IMR-90 (cell line): ENCODE data around the gene CPTP. TPM values are rescaled to one million over a fixed set of nuclear protein-coding genes. Genes with fewer than 3 reads are reported as not detected.

Experiments
- ATAC-seq: fragments of 200-7000 bp; cut with Tn5 transposase; 2 replicates; pipeline ENCODE4 v1.9.1; 2020; ENCODE audit warnings: low read depth, mild to moderate bottlenecking, moderate library complexity
- BruUV-seq: library from RNA; stranded (reverse); fragments of 400-500 nt; replicated peaks from 2 replicates; lab custom pipeline; 2021; lab: Mats Ljungman, UMichigan
- CTCF ChIA-PET: fragments of 300-600 bp; formaldehyde crosslinking; extraction: SDS; loops from one replicate; lab custom pipeline; 2021; ENCODE audit warnings: antibody characterized with exemption; lab: Yijun Ruan, JAX
- POLR2A ChIA-PET: fragments of 300-600 bp; sonication (Branson Sonifier 250); formaldehyde crosslinking; loops from one replicate; lab custom pipeline; 2022; ENCODE audit warnings: antibody characterized with exemption; ENCODE audit not compliant: unreplicated experiment; lab: Charles Lee
- DNase-seq: peaks from one replicate; pipeline ENCODE4 v3.0.0; 2013
- H2AFZ ChIP-seq: replicated peaks from 2 replicates; pipeline ENCODE3; 2013; ENCODE audit warnings: low read length, mild to moderate bottlenecking; ENCODE audit not compliant: poor library complexity
- H2AK5ac ChIP-seq: 2 replicates; pipeline ENCODE4 v1.6.1; 2013; ENCODE audit warnings: low read depth, low read length, inconsistent platforms
- H2AK9ac ChIP-seq: replicated peaks from 2 replicates; pipeline ENCODE3; 2013; ENCODE audit warnings: mild to moderate bottlenecking, low read depth, low read length, moderate library complexity; ENCODE audit not compliant: poor library complexity
- H2BK120ac ChIP-seq: 2 replicates; pipeline ENCODE4 v1.6.1; 2013; ENCODE audit warnings: low read depth, low read length, inconsistent platforms
- H2BK15ac ChIP-seq: 3 replicates; pipeline ENCODE4 v1.6.1; 2013; ENCODE audit warnings: low read depth, low read length, inconsistent platforms
- H2BK20ac ChIP-seq: 2 replicates; pipeline ENCODE4 v1.6.1; 2013; ENCODE audit warnings: low read depth, mild to moderate bottlenecking, inconsistent platforms, low read length, moderate library complexity
- H2BK5ac ChIP-seq: 2 replicates; pipeline ENCODE4 v1.6.1; 2013; ENCODE audit warnings: mild to moderate bottlenecking, low read depth, low read length, inconsistent platforms; ENCODE audit not compliant: poor library complexity, severe bottlenecking
- H3K14ac ChIP-seq: replicated peaks from 2 replicates; pipeline ENCODE4 v1.6.1; 2013; ENCODE audit warnings: low read depth, low read length, inconsistent platforms
- H3K18ac ChIP-seq: 2 replicates; pipeline ENCODE4 v1.6.1; 2013; ENCODE audit warnings: low read depth, low read length, control low read depth
- H3K23ac ChIP-seq: 2 replicates; pipeline ENCODE4 v1.6.1; 2013; ENCODE audit warnings: low read depth, low read length, inconsistent platforms
- H3K27ac ChIP-seq: 2 replicates; pipeline ENCODE4 v1.5.1; 2013; ENCODE audit warnings: mild to moderate bottlenecking, control low read depth, low read length; ENCODE audit not compliant: insufficient read depth
- H3K27me3 ChIP-seq: 2 replicates; pipeline ENCODE4 v1.6.1; 2013; ENCODE audit warnings: low read length; ENCODE audit not compliant: control insufficient read depth, insufficient read depth
- H3K36me3 ChIP-seq: 2 replicates; pipeline ENCODE4 v1.6.1; 2013; ENCODE audit warnings: low read length, mixed read lengths; ENCODE audit not compliant: control insufficient read depth, insufficient read depth
- H3K4ac ChIP-seq: 2 replicates; pipeline ENCODE4 v1.6.1; 2013; ENCODE audit warnings: low read depth, low read length, inconsistent platforms
- H3K4me1 ChIP-seq: 2 replicates; pipeline ENCODE4 v1.6.1; 2013; ENCODE audit warnings: low read length, mixed read lengths; ENCODE audit not compliant: control insufficient read depth, insufficient read depth
- H3K4me2 ChIP-seq: 2 replicates; pipeline ENCODE4 v1.6.1; 2013; ENCODE audit warnings: low read depth, mild to moderate bottlenecking, control low read depth, low read length, moderate library complexity
- H3K4me3 ChIP-seq: 2 replicates; pipeline ENCODE4 v1.5.1; 2013; ENCODE audit warnings: low read depth, mild to moderate bottlenecking, control low read depth, low read length, moderate library complexity; ENCODE audit not compliant: insufficient read depth
- H3K56ac ChIP-seq: 2 replicates; pipeline ENCODE4 v1.6.1; 2013; ENCODE audit warnings: low read length, inconsistent platforms; ENCODE audit not compliant: insufficient read depth; ENCODE audit errors: extremely low read depth
- H3K79me1 ChIP-seq, 2 experiments: 2 replicates each; pipeline ENCODE4 v1.6.1; 2013; ENCODE audit warnings: low read length in 2 of 2, inconsistent platforms in 1 of 2, low read depth in 1 of 2
- H3K9ac ChIP-seq: 2 replicates; pipeline ENCODE4 v1.6.1; 2013; ENCODE audit warnings: low read depth, low read length, control low read depth
- H3K9me1 ChIP-seq: 2 replicates; pipeline ENCODE4 v1.6.1; 2013; ENCODE audit warnings: low read length, inconsistent platforms; ENCODE audit not compliant: insufficient read depth
- H3K9me3 ChIP-seq: 2 replicates; pipeline ENCODE4 v1.6.1; 2013; ENCODE audit warnings: low read length; ENCODE audit not compliant: control insufficient read depth, insufficient read depth
- H4K20me1 ChIP-seq: 2 replicates; pipeline ENCODE4 v1.6.1; 2013; ENCODE audit warnings: low read length, inconsistent platforms; ENCODE audit not compliant: insufficient read depth
- H4K5ac ChIP-seq: 2 replicates; pipeline ENCODE4 v1.6.1; 2013; ENCODE audit warnings: mild to moderate bottlenecking, low read depth, low read length, control low read depth
- H4K8ac ChIP-seq, 2 experiments: 2 replicates each; pipeline ENCODE4 v1.6.1; 2013; ENCODE audit warnings: low read depth in 2 of 2, low read length in 2 of 2, control low read depth in 1 of 2, inconsistent platforms in 1 of 2
- H4K91ac ChIP-seq: 2 replicates; pipeline ENCODE4 v1.6.1; 2013; ENCODE audit warnings: low read depth, low read length, inconsistent platforms; ENCODE audit not compliant: insufficient read depth
- MAFK ChIP-seq: IDR thresholded peaks from 2 replicates; pipeline ENCODE4 v1.6.1; 2012; ENCODE audit warnings: low read depth, low read length, improper control_type of control experiment
- RCOR1 ChIP-seq: IDR thresholded peaks from 2 replicates; pipeline ENCODE4 v1.6.1; 2012; ENCODE audit warnings: mild to moderate bottlenecking, low read length, improper control_type of control experiment; ENCODE audit not compliant: insufficient replicate concordance
- WGBS, 2 experiments: methylation state at CpG; one replicate each; pipeline versions ENCODE4 v1.1.5 to v1.1.7; 2013; ENCODE audit warnings: missing lambda C conversion rate in 2 of 2; ENCODE audit not compliant: insufficient read length in 1 of 2; ENCODE audit errors: extremely low coverage in 2 of 2; 5-methylcytosine and 5-hydroxymethylcytosine counted together
- dilution Hi-C: fragments of 300-500 bp; cut with HindIII; formaldehyde crosslinking; loops from one replicate; pipeline ENCODE4 v1.14.3; 2018; ENCODE audit warnings: low sequenced_read_pairs; ENCODE audit not compliant: unreplicated experiment
- in situ Hi-C: fragments of 300-500 bp; cut with MboI; formaldehyde crosslinking; loops from 3 replicates; pipeline ENCODE4 v1.14.3; 2019; ENCODE audit warnings: low sequenced_read_pairs, inconsistent platforms, mixed read lengths
- intact Hi-C: fragments of 100-400 bp; cut with micrococcal nuclease; formaldehyde crosslinking; loops from 2 replicates; pipeline ENCODE4 v1.10.0; 2022
- polyA plus RNA-seq, 3 experiments: library from polyadenylated mRNA; depleted of rRNA; stranded (reverse); fragments of >200 nt; gene quantifications; 2 replicates each; pipeline ENCODE4 v1.2.3, GENCODE V29; 2012; ENCODE audit warnings: low replicate concordance in 1 of 3
- total RNA-seq: library from RNA; depleted of rRNA; stranded (reverse); fragments of >200 nt; gene quantifications from 2 replicates; pipeline ENCODE4 v1.2.3, GENCODE V29; 2012

CPTP gene
- total and polyA plus RNA-seq, 2 of the 4 experiments (the other 2 are of a cell fraction) = 2.7 to 12.1 TPM

- CTCF ChIA-PET = no interaction called here
- peaks cover 39% of the 10 kb centered on the region for H4K20me1 ChIP-seq
- peak overlapping the region; percentile 96 for H3K27ac ChIP-seq
- peak overlapping the region; percentile 49 for H3K18ac ChIP-seq
- H3K4me2 ChIP-seq = peak overlapping the region; percentile 93
- H3K23ac ChIP-seq = peak overlapping the region; percentile 98
- peak overlapping the region; percentile 92 for H3K9ac ChIP-seq
- 0% methylated on average over 9 of the region's 18 CpGs; no CpG with 5 or more reads in 1 of the 2 experiments for WGBS, 2 experiments
- no peaks in the 10 kb centered on the region for H3K9me3 ChIP-seq
- peak overlapping the region; percentile 74 for H3K4me3 ChIP-seq
- H4K8ac ChIP-seq = peak overlapping the region; percentile 62 to 92
- DNase-seq (peak; percentile 20), ATAC-seq (peak; percentile 1)
- H2BK15ac ChIP-seq = peak overlapping the region; percentile 49; the same call in 1 of the 3 replicates
- peak overlapping the region; percentile 96 for H2BK5ac ChIP-seq
- peaks cover 4 to 25% of the 10 kb centered on the region in 2 experiments; a peak in 3 of 4 replicates for H3K79me1 ChIP-seq
- H2AFZ ChIP-seq = peak overlapping the region; percentile 85
- H4K5ac ChIP-seq = peak overlapping the region; percentile 65
- intact Hi-C loops = loop anchor here (2.0 to 5.0 kb wide), 2 partner anchors 15 to 51 kb away; partner anchors contain the start of genes ACAP3 and PUSL1
- in situ Hi-C loops = no loop called here
- peak overlapping the region; percentile 100 for H2AK9ac ChIP-seq
- peak overlapping the region; percentile 99 for H3K4ac ChIP-seq
- peaks cover 37% of the 10 kb centered on the region for H3K4me1 ChIP-seq
- no peaks in the 10 kb centered on the region for H3K27me3 ChIP-seq
- H3K36me3 ChIP-seq = peaks cover 23% of the 10 kb centered on the region; the same call in 1 of the 2 replicates
- H3K14ac ChIP-seq = peak overlapping the region; percentile 96
- dilution Hi-C loops = no loop called here
- peaks cover 13% of the 10 kb centered on the region for H3K9me1 ChIP-seq
- peak overlapping the region; percentile 93 for H2AK5ac ChIP-seq
- peak overlapping the region; percentile 89 for H3K56ac ChIP-seq
- POLR2A ChIA-PET = interaction anchor here (0.6 kb wide), 1 partner anchor 42 kb away, joined by 3 read pairs; no protein-coding TSS in a partner anchor
- peak overlapping the region; percentile 98 for H4K91ac ChIP-seq
- peak overlapping the region; percentile 20; the same call in 1 of the 2 replicates for H2BK20ac ChIP-seq
- BruUV-seq = no TSS peak
- no peak for TF ChIP-seq RCOR1
- peak; percentile 72 for TF ChIP-seq MAFK
- peak overlapping the region; percentile 69 for H2BK120ac ChIP-seq
Observed at GRCh38 chr1:1357871-1358432, 33.4 kb downstream of the CPTP start.
